Measurements from ENCODE around the gene FFAR1.

GRCh38 chr19:35308910-35309309 lies 38.8 kb upstream of the FFAR1 start:
- TF ChIP-seq USF1 (IDR thresholded peaks at IDR 0.05) = no peak
- no peak for TF ChIP-seq EGR1 (IDR thresholded peaks at IDR 0.05)
- no peak for TF ChIP-seq EP300 (IDR thresholded peaks at IDR 0.05; ENCODE audit: borderline replicate concordance)
- TF ChIP-seq REST (IDR thresholded peaks at IDR 0.05; ENCODE audit: low read depth) = no peak
- TF ChIP-seq NFIC (IDR thresholded peaks at IDR 0.05) = no peak
- no peak for TF ChIP-seq MAX (IDR thresholded peaks at IDR 0.05)
- TF ChIP-seq TAF1 (IDR thresholded peaks at IDR 0.05; ENCODE audit: low read depth) = no peak
- TF ChIP-seq FOXM1 (IDR thresholded peaks at IDR 0.05; ENCODE audit: borderline replicate concordance, low read depth) = no peak
- TF ChIP-seq RAD21 (IDR thresholded peaks at IDR 0.05; ENCODE audit: low read depth) = no peak
- TF ChIP-seq CEBPB (IDR thresholded peaks at IDR 0.05) = no peak

Measured in Ishikawa (cell line).